NCI-H1694 (cell line): ENCODE results near the gene ZNF883.

Source experiments
- DNase-seq: peaks from one replicate; lab custom pipeline; 2025; lab: John Stamatoyannopoulos, UW

Gene ZNF883

DNA sequence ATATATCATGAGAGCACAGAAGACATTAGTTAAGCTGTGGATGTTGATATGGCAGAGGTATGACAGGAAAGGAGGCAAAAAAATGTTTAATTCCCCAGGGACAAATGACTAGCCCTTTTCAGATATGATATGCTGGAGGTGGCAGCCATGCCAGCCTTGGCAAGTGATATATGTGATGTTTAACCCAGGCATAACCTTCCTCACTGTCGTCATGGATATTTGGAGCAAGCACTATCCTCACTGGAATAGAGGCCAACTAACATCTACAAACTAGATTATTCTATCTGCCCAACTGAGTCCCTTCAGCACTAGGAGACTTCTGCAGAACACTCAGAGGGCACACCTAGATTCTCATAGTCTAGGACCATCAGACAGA, 94.0 kb downstream of the ZNF883 start:
- DNase-seq = no peak

DNA sequence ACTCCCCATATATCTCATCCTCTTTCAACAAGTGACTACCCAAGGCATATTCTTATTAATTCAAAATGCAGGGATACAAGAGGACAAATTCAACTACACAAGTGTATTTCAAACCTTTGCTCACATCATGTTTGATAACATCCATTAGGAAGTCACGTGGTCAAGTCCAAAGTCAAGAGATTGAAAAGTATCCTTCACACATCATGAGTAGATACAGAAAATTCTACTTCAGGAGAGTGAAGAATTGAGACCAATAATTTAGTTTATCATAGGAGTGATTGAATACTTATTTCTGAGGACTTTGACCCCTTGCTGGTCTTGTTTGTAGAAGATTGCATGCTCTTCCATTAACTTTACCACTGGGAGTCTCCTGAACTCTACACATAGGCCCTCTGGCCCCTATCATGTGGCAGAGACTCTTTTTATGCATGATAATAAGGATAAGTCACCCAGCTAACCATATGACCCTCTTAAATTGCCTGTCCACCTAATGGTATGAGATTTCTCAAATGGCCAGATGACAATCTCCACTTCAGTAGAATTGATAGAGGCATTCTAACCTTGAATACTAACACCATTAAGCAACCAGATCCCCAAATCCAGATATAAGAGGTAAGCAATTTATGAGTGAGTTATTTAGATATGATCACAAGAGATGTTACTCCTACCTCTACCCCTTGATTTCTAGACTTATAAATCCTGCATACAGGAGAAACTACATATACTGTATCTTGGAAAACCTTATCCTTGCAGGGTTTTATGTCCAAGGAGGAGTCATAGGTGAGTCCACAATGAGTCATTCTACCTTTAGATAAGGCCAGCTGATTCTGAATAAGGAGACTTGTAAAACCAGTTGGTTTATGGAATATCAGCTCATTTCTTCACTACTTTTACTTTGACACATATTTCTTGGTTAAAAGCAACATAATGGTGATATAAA, 94.7 kb downstream of the ZNF883 start:
- DNase-seq = no peak

DNA sequence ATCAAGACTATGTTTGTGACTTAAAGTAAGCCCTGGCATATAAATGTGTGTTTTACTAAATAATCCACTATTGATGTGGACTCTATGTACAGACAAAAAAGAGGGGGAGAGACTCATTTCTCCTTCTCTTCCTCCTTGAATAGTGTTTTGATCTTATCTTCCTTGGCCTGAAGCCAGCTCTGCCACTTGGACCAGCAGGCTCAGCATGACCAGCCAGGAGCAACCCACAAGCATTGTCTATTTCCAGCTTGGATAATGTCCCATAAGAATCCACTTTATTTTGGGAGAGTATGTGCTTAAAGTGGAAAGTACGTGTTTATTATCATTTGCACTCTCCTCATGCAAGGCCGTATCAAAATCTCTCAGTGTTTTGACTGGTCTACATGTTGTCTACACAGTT, 97.5 kb downstream of the ZNF883 start:
- no peak for DNase-seq

DNA sequence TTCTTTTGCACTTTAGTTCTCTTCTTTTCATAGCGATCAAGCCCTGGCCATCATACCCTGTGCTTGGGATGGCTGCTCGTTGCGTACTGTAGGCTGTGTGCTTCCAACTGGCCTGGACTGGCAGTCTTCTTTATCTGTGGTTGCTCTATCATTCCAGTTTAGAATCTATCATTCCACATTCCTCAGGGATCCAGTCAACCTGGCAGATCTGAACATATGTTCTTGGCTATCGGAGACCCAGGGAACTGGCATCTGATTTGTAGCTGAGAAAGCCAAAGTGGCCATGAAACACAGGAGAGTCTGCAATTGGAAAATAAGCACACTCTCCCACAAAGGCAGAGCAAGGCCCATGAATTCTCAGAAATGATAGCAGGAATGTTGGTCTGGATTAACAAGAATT, 98.7 kb downstream of the ZNF883 start:
- DNase-seq = no peak

DNA sequence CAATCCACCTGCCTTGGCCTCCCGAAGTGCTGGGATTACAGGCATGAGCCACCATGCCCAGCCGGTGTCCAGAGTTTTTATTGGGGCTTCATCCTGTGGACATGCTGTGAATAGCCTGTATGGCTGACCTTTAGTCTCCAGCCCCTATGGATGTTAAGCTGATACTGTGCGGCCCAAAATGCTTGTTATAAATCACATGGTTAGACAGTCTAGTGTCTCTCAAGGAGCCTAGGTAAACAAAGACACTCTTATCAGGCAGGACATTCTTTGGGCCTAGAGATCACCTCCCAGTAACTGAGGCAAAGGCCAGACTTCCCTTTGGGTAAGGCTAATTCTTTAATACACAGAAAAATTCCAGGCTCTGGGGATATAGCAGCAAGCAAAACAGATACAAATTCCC, 99.4 kb downstream of the ZNF883 start:
- DNase-seq = no peak

DNA sequence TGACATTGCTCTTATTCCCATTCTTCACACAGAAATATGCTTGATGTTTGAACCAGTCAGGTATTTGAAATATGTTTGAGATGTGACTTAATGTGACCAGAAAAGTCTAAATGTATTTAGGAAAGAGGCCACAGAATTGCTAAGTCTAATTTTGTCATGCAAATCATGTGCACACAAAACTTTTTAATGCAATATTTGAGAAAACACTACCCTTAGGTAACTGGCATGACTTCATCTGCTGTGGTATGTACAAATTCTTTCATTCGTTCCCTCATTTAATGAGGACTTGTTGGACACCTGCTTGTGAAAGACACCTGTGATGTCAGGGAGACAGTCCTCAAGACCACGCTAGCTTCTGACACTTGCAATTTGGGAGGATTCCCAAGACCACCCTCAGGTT, 100.3 kb downstream of the ZNF883 start:
- no peak for DNase-seq
